ENCODE measurements around the gene MORF4L2. TPM values are rescaled to one million over a fixed set of nuclear protein-coding genes. Genes with fewer than 3 reads are reported as not detected.
"Not testable (repeated sequence)": the region's sequence is repeated elsewhere in the genome, so short reads cannot be mapped to it uniquely, and the experiment has no call there.

The MORF4L2 gene
- total RNA-seq, 5 donors from 2014 or later (not counting 1 experiment from before 2014, with no cell fraction given): 72.4 to 152 (median 86.9) TPM

- Mint-ChIP-seq H3K4me3 (no peak overlapping the region), H3K4me1 (peaks cover 4 to 5% (median 5%) of the 10 kb centered on the region in 3 donors), H3K36me3 (no peaks in the 10 kb centered on the region), H3K27me3 (peaks cover 6 to 30% of the 10 kb centered on the region in 2 donors), H3K9me3 (peaks cover 0 to 4% (median 0%) of the 10 kb centered on the region in 3 donors), H3K27ac (no peak overlapping the region)
- H3K4me3 ChIP-seq (ENCODE audit: control insufficient read depth in 1 of 2, extremely low read depth in 1 of 2, low read length in 1 of 2): no peak overlapping the region
- no CpG with 5 or more reads among the region's 3 CpGs for WGBS (ENCODE audit: insufficient coverage)
- H3K9me3 ChIP-seq: no peaks in the 10 kb centered on the region
- H3K27me3 ChIP-seq (replicated peaks in 1 of 2; ENCODE audit: control insufficient read depth in 2 of 2, extremely low read depth in 1 of 2, insufficient read depth in 2 of 2, low read length in 1 of 2): no peaks in the 10 kb centered on the region
- no peaks in the 10 kb centered on the region for H3K36me3 ChIP-seq (ENCODE audit: control insufficient read depth in 2 of 2, extremely low read depth in 1 of 2, insufficient read depth in 1 of 2, low read length in 1 of 2)
- no peak for DNase-seq
- ChIA-PET CTCF (no interaction called here), POLR2A (no interaction called here)
- peaks cover 0 to 2% of the 10 kb centered on the region in 2 experiments for H3K4me1 ChIP-seq (ENCODE audit: control insufficient read depth in 1 of 2, extremely low read depth in 1 of 2, insufficient read depth in 2 of 2, low read length in 2 of 2)
- ATAC-seq (replicated peaks in 1 of 4): no peak
- H3K27ac ChIP-seq (ENCODE audit: low read length): no peak overlapping the region
Observed at GRCh38 chrX:103656617-103657016, 29.9 kb downstream of the MORF4L2 start.

DNA sequence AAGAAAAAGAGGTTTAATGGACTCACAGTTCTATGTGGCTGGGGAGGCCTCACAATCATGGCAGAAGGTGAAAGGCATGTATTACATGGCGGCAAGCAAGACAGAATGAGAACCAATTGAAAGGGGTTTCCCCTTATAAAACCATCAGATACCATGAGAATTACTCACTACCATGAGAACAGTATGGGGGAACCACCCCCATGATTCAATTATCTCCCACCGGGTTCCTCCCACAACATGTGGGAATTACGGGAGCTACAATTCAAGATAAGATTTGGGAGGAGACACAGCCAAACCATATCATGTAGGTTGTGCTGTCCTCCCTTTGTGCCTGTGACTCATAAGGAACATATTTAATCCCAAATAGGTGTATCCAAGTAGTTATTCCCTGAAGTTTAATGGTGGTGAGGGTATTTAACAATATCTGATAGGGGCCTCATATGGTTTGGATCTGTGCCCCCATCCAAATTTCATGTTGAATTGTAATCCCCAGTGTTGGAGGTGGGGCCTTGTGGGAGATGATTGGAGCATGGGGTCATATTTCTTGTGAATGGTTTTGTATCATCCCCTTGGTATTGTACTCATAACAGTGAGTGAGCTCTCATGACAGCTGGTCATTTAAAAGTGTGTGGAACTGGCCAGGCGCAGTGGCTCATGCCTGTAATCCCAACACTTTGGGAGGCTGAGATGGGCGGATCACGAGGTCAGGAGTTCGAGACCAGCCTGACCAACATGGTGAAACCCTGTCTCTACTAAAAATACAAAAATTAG is 31.1 kb downstream of the MORF4L2 start:
- POLR2A ChIA-PET; H3K36me3 ChIP-seq (ENCODE audit: control insufficient read depth in 2 of 2, extremely low read depth in 1 of 2, insufficient read depth in 1 of 2, low read length in 1 of 2); H3K9me3 ChIP-seq; H3K27me3 ChIP-seq (replicated peaks in 1 of 2; ENCODE audit: control insufficient read depth in 2 of 2, extremely low read depth in 1 of 2, insufficient read depth in 2 of 2, low read length in 1 of 2); H3K27ac ChIP-seq (ENCODE audit: low read length); H3K4me3 Mint-ChIP-seq; H3K4me1 Mint-ChIP-seq; H3K9me3 Mint-ChIP-seq; H3K36me3 Mint-ChIP-seq; H3K4me3 ChIP-seq (ENCODE audit: control insufficient read depth in 1 of 2, extremely low read depth in 1 of 2, low read length in 1 of 2); H3K27ac Mint-ChIP-seq; DNase-seq; H3K4me1 ChIP-seq (ENCODE audit: control insufficient read depth in 1 of 2, extremely low read depth in 1 of 2, insufficient read depth in 2 of 2, low read length in 2 of 2); ATAC-seq (replicated peaks in 1 of 4): not testable (repeated sequence)
- CTCF ChIA-PET: interaction anchor here in 1 of 2 donors (0.6 kb wide), 1 partner anchor 13 kb away, joined by 4 read pairs; no protein-coding TSS in a partner anchor
- no CpG with 5 or more reads among the region's 7 CpGs for WGBS (ENCODE audit: insufficient coverage)
- H3K27me3 Mint-ChIP-seq: peaks cover 6 to 23% of the 10 kb centered on the region in 2 donors

GRCh38 chrX:103651151-103651773 is 35.2 kb downstream of the MORF4L2 start:
- H3K4me3 Mint-ChIP-seq: no peak overlapping the region
- POLR2A ChIA-PET: no interaction called here
- Histone ChIP-seq H3K4me1 (ENCODE audit: control insufficient read depth in 1 of 2, extremely low read depth in 1 of 2, insufficient read depth in 2 of 2, low read length in 2 of 2) (peaks cover 0 to 2% of the 10 kb centered on the region in 2 experiments), H3K4me3 (ENCODE audit: control insufficient read depth in 1 of 2, extremely low read depth in 1 of 2, low read length in 1 of 2) (no peak overlapping the region), H3K36me3 (ENCODE audit: control insufficient read depth in 2 of 2, extremely low read depth in 1 of 2, insufficient read depth in 1 of 2, low read length in 1 of 2) (no peaks in the 10 kb centered on the region), H3K27ac (ENCODE audit: low read length) (no peak overlapping the region), H3K27me3 (replicated peaks in 1 of 2; ENCODE audit: control insufficient read depth in 2 of 2, extremely low read depth in 1 of 2, insufficient read depth in 2 of 2, low read length in 1 of 2) (no peaks in the 10 kb centered on the region), H3K9me3 (no peaks in the 10 kb centered on the region)
- no CpG with 5 or more reads among the region's 2 CpGs for whole genome bisulfite sequencing (ENCODE audit: insufficient coverage)
- no peak overlapping the region for H3K27ac Mint-ChIP-seq
- ATAC-seq (replicated peaks in 1 of 4) (no peak), DNase-seq (no peak)
- H3K36me3 Mint-ChIP-seq: no peaks in the 10 kb centered on the region
- peaks cover 3% of the 10 kb centered on the region in 2 donors for H3K27me3 Mint-ChIP-seq
- CTCF ChIA-PET: no interaction called here
- H3K4me1 Mint-ChIP-seq: peaks cover 3 to 4% (median 3%) of the 10 kb centered on the region in 3 donors
- H3K9me3 Mint-ChIP-seq: peaks cover 0 to 4% (median 0%) of the 10 kb centered on the region in 3 donors

GRCh38 chrX:103647630-103648029 is 38.9 kb downstream of the MORF4L2 start:
- no CpG with 5 or more reads among the region's 1 CpG for WGBS (ENCODE audit: insufficient coverage)
- Mint-ChIP-seq H3K4me1 (no peaks in the 10 kb centered on the region), H3K27ac (no peak overlapping the region), H3K9me3 (no peaks in the 10 kb centered on the region), H3K27me3 (peaks cover 7 to 10% of the 10 kb centered on the region in 2 donors), H3K36me3 (no peaks in the 10 kb centered on the region), H3K4me3 (no peak overlapping the region)
- ChIA-PET POLR2A (no interaction called here), CTCF (no interaction called here)
- Histone ChIP-seq H3K4me1 (ENCODE audit: control insufficient read depth in 1 of 2, extremely low read depth in 1 of 2, insufficient read depth in 2 of 2, low read length in 2 of 2) (no peaks in the 10 kb centered on the region), H3K27me3 (replicated peaks in 1 of 2; ENCODE audit: control insufficient read depth in 2 of 2, extremely low read depth in 1 of 2, insufficient read depth in 2 of 2, low read length in 1 of 2) (peaks cover 0 to 7% of the 10 kb centered on the region in 2 experiments), H3K9me3 (no peaks in the 10 kb centered on the region), H3K4me3 (ENCODE audit: control insufficient read depth in 1 of 2, extremely low read depth in 1 of 2, low read length in 1 of 2) (no peak overlapping the region), H3K36me3 (ENCODE audit: control insufficient read depth in 2 of 2, extremely low read depth in 1 of 2, insufficient read depth in 1 of 2, low read length in 1 of 2) (no peaks in the 10 kb centered on the region), H3K27ac (ENCODE audit: low read length) (no peak overlapping the region)
- DNase-seq: no peak
- ATAC-seq (replicated peaks in 1 of 4): no peak

DNA sequence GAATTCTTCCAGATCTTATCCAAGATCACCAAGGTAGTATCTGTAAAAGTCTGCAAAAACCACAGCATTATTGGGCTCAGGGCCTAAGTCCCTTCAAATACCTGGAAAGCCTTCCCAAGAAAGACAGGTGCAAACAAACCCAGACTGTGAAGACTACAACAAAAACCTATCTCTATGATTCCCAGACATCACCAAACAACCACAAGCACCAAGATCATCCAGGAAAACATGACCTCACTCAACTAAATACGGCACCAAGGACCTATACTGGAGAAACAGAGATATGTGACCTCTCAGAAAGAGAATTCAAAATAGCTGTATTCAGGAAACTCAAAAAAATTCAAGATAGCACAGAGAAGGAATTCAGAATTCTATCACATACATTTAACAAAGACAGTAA is 42.4 kb downstream of the MORF4L2 start:
- no peak overlapping the region for H3K27ac Mint-ChIP-seq
- no peak overlapping the region for H3K4me3 Mint-ChIP-seq

GRCh38 chrX:103640401-103641155 is 45.9 kb downstream of the MORF4L2 start:
- ChIA-PET CTCF (no interaction called here), POLR2A (no interaction called here)
- H3K4me1 Mint-ChIP-seq: no peaks in the 10 kb centered on the region
- no peaks in the 10 kb centered on the region for H3K4me1 ChIP-seq (ENCODE audit: control insufficient read depth in 1 of 2, extremely low read depth in 1 of 2, insufficient read depth in 2 of 2, low read length in 2 of 2)
- ATAC-seq (replicated peaks in 1 of 4): no peak
- H3K9me3 ChIP-seq: no peaks in the 10 kb centered on the region
- H3K27me3 Mint-ChIP-seq: peaks cover 5 to 23% of the 10 kb centered on the region in 2 donors
- no peak overlapping the region for H3K4me3 ChIP-seq (ENCODE audit: control insufficient read depth in 1 of 2, extremely low read depth in 1 of 2, low read length in 1 of 2)
- no peak overlapping the region for H3K4me3 Mint-ChIP-seq
- no peak for DNase-seq
- peaks cover 0 to 7% of the 10 kb centered on the region in 2 experiments for H3K27me3 ChIP-seq (replicated peaks in 1 of 2; ENCODE audit: control insufficient read depth in 2 of 2, extremely low read depth in 1 of 2, insufficient read depth in 2 of 2, low read length in 1 of 2)
- no peaks in the 10 kb centered on the region for H3K36me3 ChIP-seq (ENCODE audit: control insufficient read depth in 2 of 2, extremely low read depth in 1 of 2, insufficient read depth in 1 of 2, low read length in 1 of 2)
- no CpG with 5 or more reads among the region's 4 CpGs for WGBS (ENCODE audit: insufficient coverage)
- no peak overlapping the region for H3K27ac ChIP-seq (ENCODE audit: low read length)
- no peaks in the 10 kb centered on the region for H3K36me3 Mint-ChIP-seq
- H3K9me3 Mint-ChIP-seq: no peaks in the 10 kb centered on the region
- H3K27ac Mint-ChIP-seq: no peak overlapping the region

More for the DNA sequence above, 42.4 kb downstream of the MORF4L2 start:
- ChIA-PET CTCF (no interaction called here), POLR2A (no interaction called here)
- Histone ChIP-seq H3K9me3 (no peaks in the 10 kb centered on the region), H3K4me1 (ENCODE audit: control insufficient read depth in 1 of 2, extremely low read depth in 1 of 2, insufficient read depth in 2 of 2, low read length in 2 of 2) (no peaks in the 10 kb centered on the region), H3K27ac (ENCODE audit: low read length) (no peak overlapping the region), H3K36me3 (ENCODE audit: control insufficient read depth in 2 of 2, extremely low read depth in 1 of 2, insufficient read depth in 1 of 2, low read length in 1 of 2) (no peaks in the 10 kb centered on the region), H3K27me3 (replicated peaks in 1 of 2; ENCODE audit: control insufficient read depth in 2 of 2, extremely low read depth in 1 of 2, insufficient read depth in 2 of 2, low read length in 1 of 2) (peaks cover 0 to 7% of the 10 kb centered on the region in 2 experiments), H3K4me3 (ENCODE audit: control insufficient read depth in 1 of 2, extremely low read depth in 1 of 2, low read length in 1 of 2) (no peak overlapping the region)
- H3K4me1 Mint-ChIP-seq: no peaks in the 10 kb centered on the region
- DNase-seq (no peak), ATAC-seq (replicated peaks in 1 of 4) (no peak)
- H3K27me3 Mint-ChIP-seq: peaks cover 5 to 23% of the 10 kb centered on the region in 2 donors
- H3K9me3 Mint-ChIP-seq: no peaks in the 10 kb centered on the region
- WGBS (ENCODE audit: insufficient coverage): no CpG with 5 or more reads among the region's 1 CpG
- no peaks in the 10 kb centered on the region for H3K36me3 Mint-ChIP-seq
